IPS-18c (cell line): ENCODE results near the gene NBPF1.
"Not testable (repeated sequence)": the region's sequence is repeated elsewhere in the genome, so short reads cannot be mapped to it uniquely, and the experiment has no call there.

ENCODE experiments used
- H3K4me3 ChIP-seq: 2 replicates; pipeline ENCODE4 v1.7.0; 2013; ENCODE audit warnings: low read depth, mild to moderate bottlenecking, low read length, moderate library complexity; ENCODE audit not compliant: insufficient read depth
- H3K9me3 ChIP-seq: one replicate; pipeline ENCODE4 v1.6.1; 2013; ENCODE audit warnings: mild to moderate bottlenecking, low read length, moderate library complexity; ENCODE audit not compliant: control insufficient read depth, insufficient read depth

The NBPF1 gene

DNA sequence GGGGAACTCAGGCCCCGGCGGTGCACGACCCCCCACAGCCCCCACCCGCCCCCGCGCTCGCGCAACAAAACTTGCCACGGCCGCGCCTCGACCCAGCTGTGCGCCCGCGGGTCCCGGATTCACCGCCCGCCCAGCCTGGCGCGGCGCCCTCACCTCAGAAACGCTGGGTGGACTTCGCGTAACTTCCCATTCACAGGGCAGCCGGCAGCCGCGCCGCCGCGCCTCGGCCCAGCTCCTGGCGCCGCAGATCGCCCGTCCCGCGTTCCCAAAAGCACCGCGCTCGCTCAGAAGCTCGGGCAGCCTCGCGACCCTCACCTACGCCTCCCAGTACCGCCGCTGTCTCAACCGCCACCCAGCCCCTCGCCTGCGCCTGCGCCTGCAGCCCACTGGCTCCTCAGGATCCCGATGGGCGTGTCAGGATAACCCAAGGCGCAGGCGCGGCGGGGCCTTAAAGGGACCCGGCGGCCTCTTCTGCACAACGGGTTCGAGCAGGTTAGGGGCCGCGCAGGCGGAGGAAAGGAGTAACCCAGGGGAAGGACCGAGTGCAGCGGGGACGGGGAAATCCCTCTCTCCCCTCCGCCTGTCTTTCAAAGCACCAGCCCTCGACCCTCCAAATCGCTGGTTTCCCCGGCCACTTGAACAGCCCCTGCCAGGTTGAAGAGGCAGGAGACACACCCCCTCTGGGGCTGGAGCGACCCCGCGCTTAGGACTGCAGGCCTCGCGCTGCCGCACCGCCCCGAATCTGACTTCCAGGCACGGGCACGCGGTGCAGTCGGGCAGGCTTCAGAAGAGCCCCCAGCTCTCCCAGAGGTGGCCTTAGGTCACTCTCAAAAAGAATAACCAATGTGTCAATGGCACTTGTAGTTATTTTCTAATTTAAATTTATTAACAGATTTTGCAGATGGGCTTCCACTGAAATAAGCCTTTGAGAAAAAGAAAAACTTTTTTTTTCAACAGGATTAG is at the start of gene NBPF1:
Gene NBPF1, minus strand, starts transcription at position 380 of the 963 bp plus-strand sequence.
- Histone ChIP-seq H3K9me3 (no peaks in the 10 kb centered on the region), H3K4me3 (peak within 1 kb of the TSS; percentile 91)

DNA sequence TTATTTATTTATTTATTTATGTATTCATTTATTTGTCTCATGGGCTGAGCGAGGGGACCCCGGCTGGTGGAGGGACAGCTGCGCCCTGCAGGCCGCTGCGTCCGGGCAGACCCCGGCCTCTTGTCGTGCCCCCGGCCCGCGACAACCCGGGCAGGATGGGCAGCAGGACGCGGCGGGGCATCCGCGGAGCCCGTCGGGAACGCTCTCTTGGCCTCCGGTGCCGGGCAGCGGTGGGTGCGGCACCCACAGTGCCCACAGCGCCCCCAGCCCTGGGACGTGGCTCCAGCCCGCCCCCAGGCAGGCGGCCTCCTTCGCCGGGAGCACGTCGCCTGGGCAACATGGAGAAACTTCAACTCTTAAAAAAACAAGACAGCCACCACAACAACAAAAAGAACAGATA is 44.9 kb upstream of the NBPF1 start:
- H3K4me3 ChIP-seq: not testable (repeated sequence)

DNA sequence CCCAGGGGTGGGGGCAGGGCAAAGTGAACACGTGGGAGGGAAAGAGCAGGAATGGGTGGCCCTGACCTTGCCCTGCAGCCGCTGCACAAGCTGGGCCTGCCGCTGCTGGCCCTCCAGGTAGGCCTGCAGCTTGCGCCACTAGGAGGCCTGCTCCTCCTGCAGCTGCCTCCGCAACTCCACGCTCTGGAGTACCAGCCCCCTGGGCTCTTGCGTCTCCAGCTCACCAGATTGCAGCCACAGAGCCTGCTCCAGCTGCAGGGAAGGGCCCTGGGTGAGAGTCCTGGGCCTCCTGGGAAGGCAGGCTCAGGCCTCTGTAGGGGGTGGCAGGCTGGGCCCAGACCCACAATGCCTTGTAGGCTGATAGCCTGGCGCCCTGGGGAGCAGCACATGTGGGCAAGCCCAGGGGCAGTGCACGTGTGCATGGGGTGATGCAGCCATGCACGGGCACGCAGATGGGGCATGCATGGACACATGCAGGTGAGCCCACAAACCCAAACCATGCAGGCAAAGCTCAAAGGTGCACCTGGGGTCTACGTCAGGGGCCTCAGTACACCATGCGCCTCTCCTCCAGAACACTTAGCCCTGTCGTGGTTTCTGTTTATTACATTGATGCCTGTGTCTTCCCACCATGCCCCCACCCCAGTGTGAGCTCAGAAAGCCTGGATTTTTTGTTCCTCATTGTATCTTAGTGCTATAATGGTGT is 43.8 kb upstream of the NBPF1 start:
- not testable (repeated sequence) for H3K9me3 ChIP-seq, H3K4me3 ChIP-seq

More for the DNA sequence above, 44.9 kb upstream of the NBPF1 start:
- H3K9me3 ChIP-seq: not testable (repeated sequence)

DNA sequence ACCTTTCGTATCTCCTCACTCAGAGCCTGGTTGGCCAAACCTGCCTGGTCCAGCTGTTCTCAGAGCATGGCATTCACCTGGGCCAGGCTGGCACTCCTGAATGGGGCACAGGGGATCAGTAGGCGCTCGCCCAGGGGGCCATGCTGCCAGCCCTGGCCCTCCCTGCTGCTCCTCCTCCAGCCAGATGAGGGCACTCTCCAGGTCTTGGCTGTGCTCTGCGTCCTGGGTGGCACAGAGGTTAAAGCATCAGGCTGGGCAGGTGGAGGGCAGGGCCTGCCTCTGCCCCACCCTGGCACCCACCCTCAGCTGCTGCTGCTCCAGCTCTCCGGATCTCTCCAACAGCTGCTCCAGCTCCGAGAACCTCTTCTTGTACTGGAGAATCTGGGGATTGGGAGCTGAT is 43.2 kb upstream of the NBPF1 start:
- not testable (repeated sequence) for H3K9me3 ChIP-seq, H3K4me3 ChIP-seq

DNA sequence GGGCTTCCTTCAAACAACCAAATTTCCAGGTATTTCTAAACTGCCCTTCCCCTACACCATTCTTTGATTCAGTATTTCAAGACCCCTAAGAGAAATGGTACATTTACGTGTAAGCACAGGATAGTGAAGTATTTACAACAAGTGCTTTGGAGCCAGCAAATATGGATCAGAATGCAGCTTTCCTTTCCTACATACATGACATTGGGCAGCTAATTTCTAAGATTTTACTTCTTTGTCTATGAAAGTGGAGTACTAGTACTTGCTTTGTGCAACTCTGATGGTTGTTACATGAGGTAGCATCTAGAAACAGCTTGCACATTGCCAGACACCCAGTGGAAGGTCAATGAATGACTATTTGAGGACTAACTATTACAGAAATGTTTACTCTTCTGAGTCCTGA is 38.2 kb upstream of the NBPF1 start:
- H3K4me3 ChIP-seq, H3K9me3 ChIP-seq: not testable (repeated sequence)

DNA sequence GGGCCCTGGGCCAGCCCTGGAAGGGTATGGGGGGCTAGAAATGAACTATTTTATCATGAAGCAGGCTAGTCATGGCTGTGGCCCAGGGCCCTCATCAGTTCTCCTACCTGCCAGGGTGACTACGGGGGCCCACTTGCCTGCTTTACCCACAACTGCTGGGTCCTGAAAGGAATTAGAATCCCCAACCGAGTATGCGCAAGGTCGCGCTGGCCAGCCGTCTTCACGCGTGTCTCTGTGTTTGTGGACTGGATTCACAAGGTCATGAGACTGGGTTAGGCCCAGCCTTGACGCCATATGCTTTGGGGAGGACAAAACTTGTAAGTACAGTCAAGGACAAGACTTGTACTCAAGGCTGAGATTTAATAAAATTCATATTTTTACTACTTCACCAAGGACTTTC is 36.6 kb upstream of the NBPF1 start:
- H3K4me3 ChIP-seq, H3K9me3 ChIP-seq: not testable (repeated sequence)

DNA sequence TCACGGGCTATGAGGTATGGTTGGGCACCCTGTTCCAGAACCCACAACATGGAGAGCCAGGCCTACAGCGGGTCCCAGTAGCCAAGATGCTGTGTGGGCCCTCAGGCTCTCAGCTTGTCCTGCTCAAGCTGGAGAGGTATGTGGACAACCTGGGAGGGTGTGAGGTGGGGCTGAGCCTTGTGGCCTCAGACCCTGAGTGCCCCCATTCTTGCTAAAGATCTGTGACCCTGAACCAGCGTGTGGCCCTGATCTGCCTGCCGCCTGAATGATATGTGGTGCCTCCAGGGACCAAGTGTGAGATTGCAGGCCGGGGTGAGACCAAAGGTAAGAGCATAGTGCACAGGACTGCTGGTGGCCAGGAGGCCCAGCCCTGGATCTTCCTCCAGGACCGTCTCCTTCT is 36.0 kb upstream of the NBPF1 start:
- H3K4me3 ChIP-seq, H3K9me3 ChIP-seq: not testable (repeated sequence)

DNA sequence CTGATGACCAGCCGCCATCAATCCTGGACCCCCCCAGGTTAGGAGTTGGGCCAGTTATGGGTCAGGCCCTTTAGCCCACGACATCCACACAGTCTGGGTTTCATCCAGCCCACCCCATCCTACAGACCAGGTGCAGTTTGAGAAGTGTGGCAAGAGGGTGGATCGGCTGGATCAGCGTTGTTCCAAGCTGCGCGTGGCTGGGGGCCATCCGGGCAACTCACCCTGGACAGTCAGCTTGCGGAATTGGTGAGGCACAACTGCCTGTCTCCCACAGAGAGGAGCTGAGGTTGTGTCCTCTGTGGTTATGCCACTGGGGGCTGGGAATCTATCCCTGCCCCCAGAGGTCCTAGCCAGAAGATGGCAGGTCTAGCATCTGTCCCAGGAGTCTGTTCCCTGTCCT is 35.4 kb upstream of the NBPF1 start:
- H3K4me3 ChIP-seq, H3K9me3 ChIP-seq: not testable (repeated sequence)

DNA sequence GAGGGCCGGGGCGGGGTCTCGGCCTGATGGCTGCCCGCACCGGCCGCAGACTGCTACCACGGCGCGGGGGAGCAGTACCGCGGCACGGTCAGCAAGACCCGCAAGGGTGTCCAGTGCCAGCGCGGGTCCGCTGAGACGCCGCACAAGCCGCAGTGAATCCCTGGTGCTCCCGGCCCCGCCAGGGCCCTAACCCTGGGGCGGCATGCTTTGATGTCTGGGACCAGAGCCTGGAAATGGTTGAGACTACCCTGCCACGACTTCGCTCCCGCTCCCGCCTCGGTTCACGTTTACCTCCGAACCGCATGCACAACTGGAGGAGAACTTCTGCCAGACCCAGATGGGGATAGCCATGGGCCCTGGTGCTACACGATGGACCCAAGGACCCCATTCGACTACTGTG is 34.9 kb upstream of the NBPF1 start:
- not testable (repeated sequence) for H3K9me3 ChIP-seq, H3K4me3 ChIP-seq

DNA sequence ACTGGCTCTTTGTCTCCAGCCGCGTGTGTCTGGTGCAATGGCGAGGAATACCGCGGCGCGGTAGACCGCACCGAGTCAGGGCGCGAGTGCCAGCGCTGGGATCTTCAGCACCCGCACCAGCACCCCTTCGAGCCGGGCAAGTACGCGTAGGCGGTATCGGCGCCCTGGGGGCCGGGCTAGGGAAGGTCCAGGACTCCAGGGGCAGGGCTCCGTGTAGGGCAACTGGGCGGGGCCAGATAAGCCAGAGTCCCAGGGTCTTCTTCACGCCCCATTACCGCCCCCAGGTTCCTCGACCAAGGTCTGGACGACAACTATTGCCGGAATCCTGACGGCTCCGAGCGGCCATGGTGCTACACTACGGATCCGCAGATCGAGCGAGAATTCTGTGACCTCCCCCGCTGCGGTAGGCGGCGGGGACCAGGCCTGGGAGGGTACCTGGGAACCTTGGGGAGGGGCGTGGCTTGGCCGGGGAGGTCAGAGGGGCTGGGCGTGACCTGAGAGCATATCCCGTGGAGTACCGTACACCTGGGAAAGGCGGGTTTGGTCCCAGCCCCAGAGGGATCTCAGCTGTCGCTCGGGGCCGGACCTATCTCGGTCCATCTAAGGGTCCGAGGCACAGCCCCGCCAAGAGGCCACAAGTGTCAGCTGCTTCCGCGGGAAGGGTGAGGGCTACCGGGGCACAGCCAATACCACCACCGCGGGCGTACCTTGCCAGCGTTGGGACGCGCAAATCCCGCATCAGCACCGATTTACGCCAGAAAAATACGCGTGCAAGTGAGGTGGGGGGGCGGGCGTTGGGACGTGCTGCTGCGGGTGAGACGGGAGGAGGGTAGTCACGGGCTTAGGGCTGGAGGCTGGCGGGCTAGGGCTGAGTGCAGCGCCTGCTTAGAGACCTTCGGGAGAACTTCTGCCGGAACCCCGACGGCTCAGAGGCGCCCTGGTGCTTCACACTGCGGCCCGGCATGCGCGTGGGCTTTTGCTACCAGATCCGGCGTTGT is 34.1 kb upstream of the NBPF1 start:
- H3K9me3 ChIP-seq: not testable (repeated sequence)
- peak overlapping the region; percentile 47; the same call in 1 of the 2 replicates for H3K4me3 ChIP-seq

DNA sequence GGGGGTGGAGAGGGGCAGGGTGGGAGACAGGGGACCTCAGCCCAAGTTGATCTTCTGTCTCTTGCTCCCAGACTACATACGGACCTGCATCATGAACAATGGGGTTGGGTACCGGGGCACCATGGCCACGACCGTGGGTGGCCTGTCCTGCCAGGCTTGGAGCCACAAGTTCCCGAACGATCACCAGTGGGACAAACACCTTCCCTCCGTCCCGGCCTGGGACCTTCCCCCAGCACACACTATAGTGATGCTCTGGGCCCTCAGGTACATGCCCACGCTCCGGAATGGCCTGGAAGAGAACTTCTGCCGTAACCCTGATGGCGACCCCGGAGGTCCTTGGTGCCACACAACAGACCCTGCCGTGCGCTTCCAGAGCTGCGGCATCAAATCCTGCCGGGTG is 33.4 kb upstream of the NBPF1 start:
- not testable (repeated sequence) for H3K4me3 ChIP-seq, H3K9me3 ChIP-seq

DNA sequence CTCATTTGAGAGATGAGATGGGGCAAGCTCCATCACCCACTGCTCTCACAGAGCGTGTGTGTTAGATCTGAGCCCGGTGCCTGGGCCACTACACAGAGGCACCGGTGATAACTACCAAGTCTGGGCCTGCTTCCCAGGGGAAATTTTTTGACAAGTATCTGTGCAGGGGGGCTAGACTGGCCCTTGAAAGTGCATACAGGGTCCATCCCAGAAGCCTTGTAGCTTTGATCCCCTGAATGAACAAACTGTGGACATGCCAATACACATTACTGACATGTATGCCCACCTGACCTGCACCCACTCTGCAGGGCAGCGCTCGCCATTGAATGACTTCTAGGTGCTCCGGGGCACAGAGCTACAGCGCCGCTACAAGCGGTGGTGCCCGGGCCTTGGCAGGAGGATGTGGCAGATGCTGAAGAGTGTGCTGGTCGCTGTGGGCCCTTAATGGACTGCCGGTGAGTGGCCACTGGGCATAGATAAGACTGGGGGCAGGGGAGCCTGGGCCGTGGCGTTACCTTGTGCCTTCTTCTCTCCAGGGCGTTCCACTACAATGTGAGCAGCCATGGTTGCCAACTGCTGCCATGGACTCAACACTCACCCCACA is 32.8 kb upstream of the NBPF1 start:
- H3K4me3 ChIP-seq: not testable (repeated sequence)

DNA sequence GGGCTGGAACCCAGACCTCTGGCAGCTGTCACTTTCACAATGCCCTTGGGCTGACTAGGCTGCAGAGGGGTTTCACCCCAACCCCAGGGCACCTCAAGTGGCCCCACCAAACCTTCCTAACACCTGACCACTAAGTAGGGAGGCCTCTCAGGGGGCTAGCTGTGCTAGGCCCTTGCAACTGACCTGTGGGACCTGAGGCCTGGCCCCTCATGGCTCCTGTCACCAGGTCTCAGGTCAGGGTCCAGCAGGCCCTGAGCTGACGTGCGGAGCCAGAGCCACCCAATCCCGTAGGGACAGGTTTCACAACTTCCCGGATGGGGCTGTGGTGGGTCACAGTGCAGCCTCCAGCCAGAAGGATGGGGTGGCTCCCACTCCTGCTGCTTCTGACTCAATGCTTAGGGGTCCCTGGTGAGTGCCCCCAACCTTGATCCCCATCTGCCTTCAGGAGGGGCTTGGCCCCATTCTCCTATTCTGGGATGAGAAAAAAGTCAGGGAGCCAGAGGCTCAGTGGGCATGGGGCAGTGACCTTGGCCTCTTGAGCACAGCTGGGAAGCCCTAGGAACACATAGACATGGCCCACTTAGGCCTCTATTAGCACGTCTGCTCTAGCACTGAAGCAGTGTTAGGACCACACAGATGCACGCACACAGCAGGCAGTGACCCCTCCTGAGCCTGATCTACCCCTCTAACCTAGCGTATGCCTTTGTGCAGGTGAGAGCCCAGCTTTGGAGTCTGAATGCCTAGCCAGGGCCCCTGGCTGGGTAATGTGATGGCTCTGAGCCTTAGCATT is 32.1 kb upstream of the NBPF1 start:
- H3K9me3 ChIP-seq: not testable (repeated sequence)
- H3K4me3 ChIP-seq: peak overlapping the region; percentile 100

More for the DNA sequence above, 32.8 kb upstream of the NBPF1 start:
- not testable (repeated sequence) for H3K9me3 ChIP-seq

DNA sequence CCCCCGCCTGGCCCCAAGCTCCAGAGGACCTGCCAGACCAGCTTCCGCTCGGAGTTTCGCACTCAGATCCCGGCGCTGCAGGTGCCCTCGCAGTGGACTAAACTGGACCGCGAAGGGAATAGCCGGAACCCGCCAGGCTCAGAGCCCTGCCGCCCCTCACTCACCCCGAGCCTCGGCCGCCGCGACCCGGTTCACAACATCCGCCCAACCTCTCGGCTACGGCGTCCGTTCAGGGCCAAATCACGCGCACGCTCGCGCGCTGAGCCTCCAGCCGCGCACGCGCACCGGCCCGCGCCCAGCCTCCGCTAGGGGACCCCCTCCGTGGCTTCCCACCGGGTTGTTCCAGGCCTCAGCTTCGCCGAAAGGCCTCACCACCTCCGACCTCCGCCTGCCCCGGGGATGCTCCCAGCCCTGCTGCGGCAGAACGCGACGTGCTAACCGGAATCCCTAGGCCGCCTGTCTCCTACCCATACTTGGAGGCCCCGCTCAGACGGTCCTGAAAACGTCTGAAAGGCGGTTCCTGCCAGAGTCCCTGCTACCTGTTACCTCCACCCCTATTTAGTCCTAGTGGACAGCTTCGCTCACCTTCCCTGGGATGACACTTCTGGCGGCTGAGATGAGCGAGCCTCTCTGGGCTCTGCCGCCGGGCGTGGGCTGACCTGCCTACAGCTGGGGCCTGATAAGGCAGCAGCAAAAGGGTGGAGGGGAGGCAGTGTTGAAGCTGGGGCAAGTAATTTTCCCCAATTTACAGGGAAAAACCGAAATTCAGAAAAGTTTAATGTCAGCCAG is 31.3 kb upstream of the NBPF1 start:
- peak overlapping the region; percentile 100 for H3K4me3 ChIP-seq
- H3K9me3 ChIP-seq: not testable (repeated sequence)

DNA sequence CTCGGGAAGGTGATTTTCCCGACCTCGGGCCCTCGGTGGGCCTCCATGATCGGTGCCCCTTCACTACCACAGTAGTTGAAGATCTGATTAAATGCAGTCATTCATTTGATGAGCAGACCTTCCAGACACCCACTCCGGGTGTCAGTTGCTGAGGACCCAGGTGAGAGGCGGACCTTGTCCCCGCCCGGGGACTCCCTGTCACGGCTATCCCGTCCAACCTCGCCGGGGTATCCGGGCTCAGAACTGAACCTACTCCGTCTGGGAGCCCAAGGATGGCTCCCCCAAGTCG is 30.8 kb upstream of the NBPF1 start:
- peak overlapping the region; percentile 100 for H3K4me3 ChIP-seq
- no peaks in the 10 kb centered on the region for H3K9me3 ChIP-seq
